GM12878 (cell line): ENCODE results near the gene ZFP36. TPM values are rescaled to one million over a fixed set of nuclear protein-coding genes. Genes with fewer than 3 reads are reported as not detected.
A peak's percentile ranks its signal among the peaks of the same experiment; 100 is the strongest.

ENCODE experiments used
- CBFB ChIP-seq: IDR thresholded peaks from 2 replicates; pipeline ENCODE4 v1.6.1; 2016; ENCODE audit warnings: antibody characterized with exemption, low read depth
- GATAD2B ChIP-seq: fragments of 450-650 bp; conservative IDR thresholded peaks from 2 replicates; pipeline ENCODE4 v1.6.1; 2017; ENCODE audit warnings: low read depth, mild to moderate bottlenecking, moderate library complexity
- IKZF1 ChIP-seq: fragments of 450-650 bp; conservative IDR thresholded peaks from 2 replicates; pipeline ENCODE4 v1.6.1; 2017; ENCODE audit warnings: antibody characterized with exemption, mild to moderate bottlenecking
- IRF4 ChIP-seq: IDR thresholded peaks from 2 replicates; pipeline ENCODE4 v1.6.1; 2011; ENCODE audit warnings: low read depth, low read length
- MYB ChIP-seq: fragments of 150-350 bp; IDR thresholded peaks from 2 replicates; pipeline ENCODE4 v1.6.1; 2014; ENCODE audit warnings: mild to moderate bottlenecking, low read depth, low read length, borderline replicate concordance
- NFIC ChIP-seq: IDR thresholded peaks from 2 replicates; pipeline ENCODE4 v1.6.1; 2012; ENCODE audit warnings: low read depth, mild to moderate bottlenecking, inconsistent platforms, low read length, moderate library complexity
- PML ChIP-seq: IDR thresholded peaks from 2 replicates; pipeline ENCODE4 v1.6.1; 2012; ENCODE audit warnings: low read length, inconsistent platforms
- SIN3A ChIP-seq: IDR thresholded peaks from 2 replicates; pipeline ENCODE4 v1.6.1; 2012; ENCODE audit warnings: low read depth, low read length, improper control_type of control experiment
- STAT1 ChIP-seq: fragments of 450-650 bp; conservative IDR thresholded peaks from 2 replicates; pipeline ENCODE4 v1.6.1; 2014; ENCODE audit warnings: antibody characterized with exemption, mild to moderate bottlenecking
- TCF7 ChIP-seq: IDR thresholded peaks from 2 replicates; pipeline ENCODE4 v1.6.1; 2014; ENCODE audit warnings: antibody characterized with exemption, borderline replicate concordance
- ZNF24 ChIP-seq: fragments of 450-650 bp; IDR thresholded peaks from 2 replicates; pipeline ENCODE4 v1.6.1; 2017; ENCODE audit warnings: antibody characterized with exemption, mild to moderate bottlenecking
- polyA plus RNA-seq, 11 experiments: library from polyadenylated mRNA; depleted of rRNA in 4 of 11; unstranded in 6 of 11; stranded (reverse) in 5 of 11; fragments of >200 nt; fragmentation: Nextera tagmentation in 4 of 11; fragmentation: Illumina TruSeq in 1 of 11; extraction: Ambion mirVana in 4 of 11; extraction: Trizol in 1 of 11; gene quantifications; 1 replicate in 1 of 11; 2 replicates in 10 of 11; pipeline versions ENCODE4 v1.2.1 to v1.2.3, GENCODE V29; 2011 to 2016; ENCODE audit warnings: inconsistent platforms in 2 of 11, missing spikeins in 2 of 11, low read depth in 1 of 11
- total RNA-seq, 4 experiments: library from RNA; depleted of rRNA in 3 of 4; stranded (reverse); fragments of >200 nt in 3 of 4; fragmentation: Illumina TruSeq in 1 of 4; extraction: Trizol in 1 of 4; gene quantifications; 2 replicates each; pipeline versions ENCODE4 v1.2.1 to v1.2.3, GENCODE V29; 2013 to 2021
- TF ChIP-seq, protein P1 (sequence below): fragments of 450-650 bp; formaldehyde crosslinking; IDR thresholded peaks from 2 replicates; pipeline ENCODE4 v1.5.0; 2022; ENCODE audit warnings: mild to moderate bottlenecking, missing genetic modification characterization
- TF ChIP-seq, protein P2 (sequence below): fragments of 150-350 bp; IDR thresholded peaks from 2 replicates; pipeline ENCODE4 v1.6.1; 2016; ENCODE audit warnings: low read depth, low read length
- TF ChIP-seq, protein P3 (sequence below): IDR thresholded peaks from 2 replicates; pipeline ENCODE4 v1.6.1; 2012; ENCODE audit warnings: low read depth, low read length, improper control_type of control experiment
- TF ChIP-seq, protein P4 (sequence below): fragments of 450-650 bp; IDR thresholded peaks from 2 replicates; pipeline ENCODE4 v1.6.1; 2017; ENCODE audit warnings: low read depth, mild to moderate bottlenecking, moderate library complexity
- TF ChIP-seq, protein P5 (sequence below): IDR thresholded peaks from 2 replicates; pipeline ENCODE4 v1.6.1; 2012; ENCODE audit warnings: mild to moderate bottlenecking, low read depth, low read length

ZFP36 gene
- total and polyA plus RNA-seq, 10 of the 15 experiments (the other 5 are each of a cell fraction or from before 2014, with no cell fraction given): 5.3 to 55.0 (median 18.1) TPM

DNA sequence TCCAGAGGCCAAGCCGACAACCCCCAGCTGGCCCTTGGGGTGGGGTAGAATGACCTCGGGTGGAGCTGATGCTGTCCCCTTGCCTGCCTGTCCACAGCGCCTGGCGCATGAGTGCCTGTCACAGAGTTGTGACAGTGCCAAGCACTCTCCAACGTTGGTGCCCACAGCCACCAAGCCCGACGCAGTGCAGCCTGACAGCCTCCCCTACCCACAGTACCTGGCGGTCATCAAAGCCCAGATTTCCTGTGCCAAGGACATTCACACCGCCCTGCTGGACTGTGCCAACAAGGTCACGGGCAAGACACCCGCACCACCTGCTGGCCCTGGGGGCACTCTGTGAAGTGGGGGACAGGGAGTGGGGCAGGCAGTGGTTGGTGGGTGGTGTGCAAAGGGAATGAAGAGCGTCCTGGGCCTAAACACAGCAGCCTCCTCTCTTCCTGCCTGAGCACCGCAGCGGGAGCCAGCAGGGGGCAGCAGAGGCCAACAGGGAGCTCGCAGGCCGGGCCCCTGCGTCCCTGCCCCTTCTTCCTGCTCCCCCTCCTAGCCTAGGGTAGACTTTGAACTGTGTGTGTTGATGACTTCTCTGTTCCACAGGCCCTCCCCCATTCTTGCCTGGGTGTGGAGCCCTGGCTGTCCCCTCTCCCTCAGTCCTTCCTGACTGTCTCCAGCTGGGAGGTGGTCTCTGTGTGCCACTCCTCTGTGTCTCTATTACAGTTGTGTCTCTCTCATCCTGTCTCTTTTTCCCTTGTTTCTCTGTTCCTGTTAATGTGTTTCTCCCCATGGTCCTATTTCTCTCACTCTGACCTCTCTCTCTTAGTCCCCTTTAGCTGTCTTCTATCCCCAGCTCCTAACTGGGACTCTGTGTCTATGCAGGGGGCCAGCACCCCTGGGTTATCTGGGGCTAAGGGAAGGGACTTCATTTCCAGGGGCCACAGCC is 9.0 kb upstream of the ZFP36 start (continued):
- TF ChIP-seq, protein P1, sequence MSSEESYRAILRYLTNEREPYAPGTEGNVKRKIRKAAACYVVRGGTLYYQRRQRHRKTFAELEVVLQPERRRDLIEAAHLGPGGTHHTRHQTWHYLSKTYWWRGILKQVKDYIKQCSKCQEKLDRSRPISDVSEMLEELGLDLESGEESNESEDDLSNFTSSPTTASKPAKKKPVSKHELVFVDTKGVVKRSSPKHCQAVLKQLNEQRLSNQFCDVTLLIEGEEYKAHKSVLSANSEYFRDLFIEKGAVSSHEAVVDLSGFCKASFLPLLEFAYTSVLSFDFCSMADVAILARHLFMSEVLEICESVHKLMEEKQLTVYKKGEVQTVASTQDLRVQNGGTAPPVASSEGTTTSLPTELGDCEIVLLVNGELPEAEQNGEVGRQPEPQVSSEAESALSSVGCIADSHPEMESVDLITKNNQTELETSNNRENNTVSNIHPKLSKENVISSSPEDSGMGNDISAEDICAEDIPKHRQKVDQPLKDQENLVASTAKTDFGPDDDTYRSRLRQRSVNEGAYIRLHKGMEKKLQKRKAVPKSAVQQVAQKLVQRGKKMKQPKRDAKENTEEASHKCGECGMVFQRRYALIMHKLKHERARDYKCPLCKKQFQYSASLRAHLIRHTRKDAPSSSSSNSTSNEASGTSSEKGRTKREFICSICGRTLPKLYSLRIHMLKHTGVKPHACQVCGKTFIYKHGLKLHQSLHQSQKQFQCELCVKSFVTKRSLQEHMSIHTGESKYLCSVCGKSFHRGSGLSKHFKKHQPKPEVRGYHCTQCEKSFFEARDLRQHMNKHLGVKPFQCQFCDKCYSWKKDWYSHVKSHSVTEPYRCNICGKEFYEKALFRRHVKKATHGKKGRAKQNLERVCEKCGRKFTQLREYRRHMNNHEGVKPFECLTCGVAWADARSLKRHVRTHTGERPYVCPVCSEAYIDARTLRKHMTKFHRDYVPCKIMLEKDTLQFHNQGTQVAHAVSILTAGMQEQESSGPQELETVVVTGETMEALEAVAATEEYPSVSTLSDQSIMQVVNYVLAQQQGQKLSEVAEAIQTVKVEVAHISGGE: no peak
- TF ChIP-seq, protein P2, sequence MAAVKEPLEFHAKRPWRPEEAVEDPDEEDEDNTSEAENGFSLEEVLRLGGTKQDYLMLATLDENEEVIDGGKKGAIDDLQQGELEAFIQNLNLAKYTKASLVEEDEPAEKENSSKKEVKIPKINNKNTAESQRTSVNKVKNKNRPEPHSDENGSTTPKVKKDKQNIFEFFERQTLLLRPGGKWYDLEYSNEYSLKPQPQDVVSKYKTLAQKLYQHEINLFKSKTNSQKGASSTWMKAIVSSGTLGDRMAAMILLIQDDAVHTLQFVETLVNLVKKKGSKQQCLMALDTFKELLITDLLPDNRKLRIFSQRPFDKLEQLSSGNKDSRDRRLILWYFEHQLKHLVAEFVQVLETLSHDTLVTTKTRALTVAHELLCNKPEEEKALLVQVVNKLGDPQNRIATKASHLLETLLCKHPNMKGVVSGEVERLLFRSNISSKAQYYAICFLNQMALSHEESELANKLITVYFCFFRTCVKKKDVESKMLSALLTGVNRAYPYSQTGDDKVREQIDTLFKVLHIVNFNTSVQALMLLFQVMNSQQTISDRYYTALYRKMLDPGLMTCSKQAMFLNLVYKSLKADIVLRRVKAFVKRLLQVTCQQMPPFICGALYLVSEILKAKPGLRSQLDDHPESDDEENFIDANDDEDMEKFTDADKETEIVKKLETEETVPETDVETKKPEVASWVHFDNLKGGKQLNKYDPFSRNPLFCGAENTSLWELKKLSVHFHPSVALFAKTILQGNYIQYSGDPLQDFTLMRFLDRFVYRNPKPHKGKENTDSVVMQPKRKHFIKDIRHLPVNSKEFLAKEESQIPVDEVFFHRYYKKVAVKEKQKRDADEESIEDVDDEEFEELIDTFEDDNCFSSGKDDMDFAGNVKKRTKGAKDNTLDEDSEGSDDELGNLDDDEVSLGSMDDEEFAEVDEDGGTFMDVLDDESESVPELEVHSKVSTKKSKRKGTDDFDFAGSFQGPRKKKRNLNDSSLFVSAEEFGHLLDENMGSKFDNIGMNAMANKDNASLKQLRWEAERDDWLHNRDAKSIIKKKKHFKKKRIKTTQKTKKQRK: no peak
- peak; percentile 68; the same call in 1 of the 2 replicates for TF ChIP-seq SIN3A
- no peak; the same call in 1 of the 2 replicates for TF ChIP-seq IRF4
- TF ChIP-seq IKZF1: peak; percentile 52
- no peak for TF ChIP-seq TCF7
- no peak for TF ChIP-seq CBFB
- TF ChIP-seq ZNF24: peak; percentile 69
- TF ChIP-seq, protein P3, sequence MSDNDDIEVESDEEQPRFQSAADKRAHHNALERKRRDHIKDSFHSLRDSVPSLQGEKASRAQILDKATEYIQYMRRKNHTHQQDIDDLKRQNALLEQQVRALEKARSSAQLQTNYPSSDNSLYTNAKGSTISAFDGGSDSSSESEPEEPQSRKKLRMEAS: no peak
- no peak for TF ChIP-seq NFIC
- TF ChIP-seq GATAD2B: peak; percentile 49; the same call in 1 of the 2 replicates
- TF ChIP-seq STAT1: no peak
- TF ChIP-seq MYB: no peak
- TF ChIP-seq, protein P4, sequence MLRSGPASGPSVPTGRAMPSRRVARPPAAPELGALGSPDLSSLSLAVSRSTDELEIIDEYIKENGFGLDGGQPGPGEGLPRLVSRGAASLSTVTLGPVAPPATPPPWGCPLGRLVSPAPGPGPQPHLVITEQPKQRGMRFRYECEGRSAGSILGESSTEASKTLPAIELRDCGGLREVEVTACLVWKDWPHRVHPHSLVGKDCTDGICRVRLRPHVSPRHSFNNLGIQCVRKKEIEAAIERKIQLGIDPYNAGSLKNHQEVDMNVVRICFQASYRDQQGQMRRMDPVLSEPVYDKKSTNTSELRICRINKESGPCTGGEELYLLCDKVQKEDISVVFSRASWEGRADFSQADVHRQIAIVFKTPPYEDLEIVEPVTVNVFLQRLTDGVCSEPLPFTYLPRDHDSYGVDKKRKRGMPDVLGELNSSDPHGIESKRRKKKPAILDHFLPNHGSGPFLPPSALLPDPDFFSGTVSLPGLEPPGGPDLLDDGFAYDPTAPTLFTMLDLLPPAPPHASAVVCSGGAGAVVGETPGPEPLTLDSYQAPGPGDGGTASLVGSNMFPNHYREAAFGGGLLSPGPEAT: peak; percentile 54; the same call in 1 of the 2 replicates
- TF ChIP-seq, protein P5, sequence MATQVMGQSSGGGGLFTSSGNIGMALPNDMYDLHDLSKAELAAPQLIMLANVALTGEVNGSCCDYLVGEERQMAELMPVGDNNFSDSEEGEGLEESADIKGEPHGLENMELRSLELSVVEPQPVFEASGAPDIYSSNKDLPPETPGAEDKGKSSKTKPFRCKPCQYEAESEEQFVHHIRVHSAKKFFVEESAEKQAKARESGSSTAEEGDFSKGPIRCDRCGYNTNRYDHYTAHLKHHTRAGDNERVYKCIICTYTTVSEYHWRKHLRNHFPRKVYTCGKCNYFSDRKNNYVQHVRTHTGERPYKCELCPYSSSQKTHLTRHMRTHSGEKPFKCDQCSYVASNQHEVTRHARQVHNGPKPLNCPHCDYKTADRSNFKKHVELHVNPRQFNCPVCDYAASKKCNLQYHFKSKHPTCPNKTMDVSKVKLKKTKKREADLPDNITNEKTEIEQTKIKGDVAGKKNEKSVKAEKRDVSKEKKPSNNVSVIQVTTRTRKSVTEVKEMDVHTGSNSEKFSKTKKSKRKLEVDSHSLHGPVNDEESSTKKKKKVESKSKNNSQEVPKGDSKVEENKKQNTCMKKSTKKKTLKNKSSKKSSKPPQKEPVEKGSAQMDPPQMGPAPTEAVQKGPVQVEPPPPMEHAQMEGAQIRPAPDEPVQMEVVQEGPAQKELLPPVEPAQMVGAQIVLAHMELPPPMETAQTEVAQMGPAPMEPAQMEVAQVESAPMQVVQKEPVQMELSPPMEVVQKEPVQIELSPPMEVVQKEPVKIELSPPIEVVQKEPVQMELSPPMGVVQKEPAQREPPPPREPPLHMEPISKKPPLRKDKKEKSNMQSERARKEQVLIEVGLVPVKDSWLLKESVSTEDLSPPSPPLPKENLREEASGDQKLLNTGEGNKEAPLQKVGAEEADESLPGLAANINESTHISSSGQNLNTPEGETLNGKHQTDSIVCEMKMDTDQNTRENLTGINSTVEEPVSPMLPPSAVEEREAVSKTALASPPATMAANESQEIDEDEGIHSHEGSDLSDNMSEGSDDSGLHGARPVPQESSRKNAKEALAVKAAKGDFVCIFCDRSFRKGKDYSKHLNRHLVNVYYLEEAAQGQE: no peak
- TF ChIP-seq PML: no peak
